KMS-11 (cell line): ENCODE measurements around the gene PRSS48.
A peak's percentile ranks its signal among the peaks of the same experiment; 100 is the strongest.

ENCODE experiments used
- H2AFZ ChIP-seq: fragments of 200-600 bp; sonication (generic); 2 replicates; pipeline ENCODE4 v1.6.1; 2016; ENCODE audit warnings: antibody characterized with exemption, mixed run types, low read depth
- H3K27ac ChIP-seq: fragments of 200-600 bp; sonication (generic); 2 replicates; pipeline ENCODE4 v1.6.1; 2016; ENCODE audit warnings: mild to moderate bottlenecking, mixed run types
- H3K27me3 ChIP-seq: fragments of 200-600 bp; sonication (generic); 2 replicates; pipeline ENCODE4 v1.6.1; 2017; ENCODE audit warnings: mild to moderate bottlenecking, low read depth, mixed run types, moderate library complexity; ENCODE audit not compliant: insufficient read depth
- H3K36me3 ChIP-seq: fragments of 200-600 bp; sonication (generic); 2 replicates; pipeline ENCODE4 v1.6.1; 2017; ENCODE audit warnings: mild to moderate bottlenecking, mixed run types; ENCODE audit not compliant: insufficient read depth
- H3K4me1 ChIP-seq: fragments of 200-600 bp; sonication (generic); 2 replicates; pipeline ENCODE4 v1.6.1; 2016; ENCODE audit warnings: mild to moderate bottlenecking, low read depth, mixed run types; ENCODE audit not compliant: poor library complexity, severe bottlenecking
- H3K4me2 ChIP-seq: fragments of 200-600 bp; sonication (generic); 2 replicates; pipeline ENCODE4 v1.7.0; 2016; ENCODE audit warnings: mild to moderate bottlenecking, mixed run types
- H3K4me3 ChIP-seq: fragments of 200-600 bp; sonication (generic); IDR thresholded peaks from 2 replicates; pipeline ENCODE4 v1.6.1; 2017; ENCODE audit warnings: low read depth, low read length, mixed read lengths; ENCODE audit not compliant: insufficient read depth
- H3K79me2 ChIP-seq: fragments of 200-600 bp; sonication (generic); 2 replicates; pipeline ENCODE4 v1.6.1; 2016; ENCODE audit warnings: low read depth, mixed run types; ENCODE audit not compliant: insufficient read depth
- H3K9ac ChIP-seq: fragments of 200-600 bp; sonication (generic); 2 replicates; pipeline ENCODE4 v1.6.1; 2016; ENCODE audit warnings: mild to moderate bottlenecking, mixed run types
- H4K20me1 ChIP-seq: fragments of 200-600 bp; sonication (generic); 2 replicates; pipeline ENCODE4 v1.6.1; 2016; ENCODE audit warnings: mild to moderate bottlenecking, mixed run types; ENCODE audit not compliant: insufficient read depth
- CTCF ChIP-seq: fragments of 200-600 bp; sonication (generic); conservative IDR thresholded peaks from 2 replicates; pipeline ENCODE4 v1.6.1; 2017; ENCODE audit warnings: low read depth, mild to moderate bottlenecking, antibody characterized with exemption, low read length, moderate library complexity, mixed read lengths

PRSS48 gene

GRCh38 chr4:151276787-151277562 lies at the start of gene PRSS48:
PRSS48 (plus strand) TSS chr4:151277161; CDS start chr4:151277173, 12 bp downstream.
- no peaks in the 10 kb centered on the region for H3K36me3 ChIP-seq
- TF ChIP-seq CTCF, result peak; percentile 94

GRCh38 chr4:151227172-151227571 lies 49.8 kb upstream of the PRSS48 start:
- Histone ChIP-seq H3K4me1 (no peaks in the 10 kb centered on the region), H3K27me3 (no peaks in the 10 kb centered on the region), H3K4me2 (no peak overlapping the region), H2AFZ (no peak overlapping the region), H3K9ac (no peak overlapping the region), H3K27ac (no peak overlapping the region), H3K79me2 (no peaks in the 10 kb centered on the region), H4K20me1 (no peaks in the 10 kb centered on the region), H3K4me3 (no peak overlapping the region), H3K36me3 (no peaks in the 10 kb centered on the region)
- TF ChIP-seq CTCF, result no peak

More at GRCh38 chr4:151276787-151277562, at the start of gene PRSS48:
- H3K27ac ChIP-seq, result no peak within 1 kb of the TSS
- H2AFZ ChIP-seq, result no peak within 1 kb of the TSS
- no peaks in the 10 kb centered on the region for H3K27me3 ChIP-seq
- H3K4me3 ChIP-seq, result no peak within 1 kb of the TSS
- no peaks in the 10 kb centered on the region for H4K20me1 ChIP-seq
- no peaks in the 10 kb centered on the region for H3K4me1 ChIP-seq
- no peak within 1 kb of the TSS for H3K4me2 ChIP-seq
- no peak within 1 kb of the TSS for H3K9ac ChIP-seq
- no peaks in the 10 kb centered on the region for H3K79me2 ChIP-seq

GRCh38 chr4:151227731-151228130 lies 49.2 kb upstream of the PRSS48 start:
- Histone ChIP-seq H2AFZ (no peak overlapping the region), H3K4me2 (no peak overlapping the region), H3K36me3 (no peaks in the 10 kb centered on the region), H3K27me3 (no peaks in the 10 kb centered on the region), H3K79me2 (no peaks in the 10 kb centered on the region), H4K20me1 (no peaks in the 10 kb centered on the region), H3K9ac (no peak overlapping the region), H3K4me1 (no peaks in the 10 kb centered on the region), H3K4me3 (no peak overlapping the region), H3K27ac (no peak overlapping the region)
- TF ChIP-seq CTCF, result no peak

- Histone ChIP-seq H3K4me2 (no peak overlapping the region), H3K27me3 (no peaks in the 10 kb centered on the region), H3K9ac (no peak overlapping the region), H3K4me3 (no peak overlapping the region), H3K79me2 (no peaks in the 10 kb centered on the region), H3K36me3 (no peaks in the 10 kb centered on the region), H3K27ac (no peak overlapping the region), H2AFZ (no peak overlapping the region), H3K4me1 (no peaks in the 10 kb centered on the region), H4K20me1 (no peaks in the 10 kb centered on the region)
- TF ChIP-seq CTCF, result no peak
These were observed 48.5 kb upstream of the PRSS48 start for GRCh38 chr4:151228189-151229119.
